Neural progenitor cell (in vitro differentiated cells): Measurements from ENCODE around the gene TSPAN1. TPM values are rescaled to one million over a fixed set of nuclear protein-coding genes. Genes with fewer than 3 reads are reported as not detected.

Experiments
- DNase-seq: peaks from one replicate; pipeline ENCODE4 v3.0.0-alpha.2; 2016; ENCODE audit warnings: low spot score
- H2AFZ ChIP-seq: fragments of 200-600 bp; sonication (generic); replicated peaks from 2 replicates; pipeline ENCODE4 v1.6.1; 2016; ENCODE audit warnings: antibody characterized with exemption
- H3F3A ChIP-seq: fragments of 200-600 bp; sonication (generic); 2 replicates; pipeline ENCODE4 v1.6.1; 2016; ENCODE audit warnings: antibody characterized with exemption, low read depth
- H3K27ac ChIP-seq: fragments of 200-600 bp; sonication (generic); 2 replicates; pipeline ENCODE4 v1.5.1; 2016; ENCODE audit warnings: mild to moderate bottlenecking
- H3K27me3 ChIP-seq: fragments of 200-600 bp; sonication (generic); 2 replicates; pipeline ENCODE4 v1.6.1; 2016; ENCODE audit warnings: mild to moderate bottlenecking, moderate library complexity
- H3K36me3 ChIP-seq: fragments of 200-600 bp; sonication (generic); 2 replicates; pipeline ENCODE4 v1.5.1; 2016
- H3K4me1 ChIP-seq: fragments of 200-600 bp; sonication (generic); 2 replicates; pipeline ENCODE4 v1.6.1; 2016; ENCODE audit warnings: mixed run types
- H3K4me2 ChIP-seq: fragments of 200-600 bp; sonication (generic); 2 replicates; pipeline ENCODE4 v1.6.1; 2016
- H3K4me3 ChIP-seq: fragments of 200-600 bp; sonication (generic); 2 replicates; pipeline ENCODE4 v1.5.1; 2016
- H3K79me2 ChIP-seq: fragments of 200-600 bp; sonication (generic); 2 replicates; pipeline ENCODE4 v1.6.1; 2016; ENCODE audit warnings: low read depth
- H3K9ac ChIP-seq: fragments of 200-600 bp; sonication (generic); 2 replicates; pipeline ENCODE4 v1.6.1; 2016
- H3K9me3 ChIP-seq: fragments of 200-600 bp; sonication (generic); 2 replicates; pipeline ENCODE4 v1.5.1; 2016; ENCODE audit warnings: low read depth
- H4K20me1 ChIP-seq: fragments of 200-600 bp; sonication (generic); 2 replicates; pipeline ENCODE4 v1.6.1; 2016; ENCODE audit warnings: low read depth
- H3K27ac Mint-ChIP-seq: 3 replicates; pipeline ENCODE4 v1.8.0; 2021; ENCODE audit warnings: mixed read lengths
- H3K27me3 Mint-ChIP-seq: 2 replicates; pipeline ENCODE4 v1.8.0; 2022; ENCODE audit warnings: low read depth, mild to moderate bottlenecking, inconsistent platforms, moderate library complexity, mixed read lengths; ENCODE audit not compliant: insufficient read depth
- H3K36me3 Mint-ChIP-seq: 3 replicates; pipeline ENCODE4 v1.8.0; 2021; ENCODE audit warnings: mixed read lengths
- H3K4me1 Mint-ChIP-seq: 3 replicates; pipeline ENCODE4 v1.8.0; 2021; ENCODE audit warnings: mixed read lengths
- H3K4me3 Mint-ChIP-seq: 3 replicates; pipeline ENCODE4 v1.8.0; 2021; ENCODE audit warnings: mild to moderate bottlenecking, moderate library complexity, mixed read lengths
- H3K9me3 Mint-ChIP-seq: 3 replicates; pipeline ENCODE4 v1.8.0; 2020; ENCODE audit warnings: mixed read lengths
- EZH2 ChIP-seq: fragments of 200-600 bp; sonication (generic); IDR thresholded peaks from 2 replicates; pipeline ENCODE4 v1.6.1; 2017; ENCODE audit warnings: antibody characterized with exemption, mild to moderate bottlenecking, moderate library complexity
- EZH2phosphoT487 ChIP-seq: fragments of 200-600 bp; sonication (generic); IDR thresholded peaks from 2 replicates; pipeline ENCODE4 v1.6.1; 2017; ENCODE audit warnings: antibody characterized with exemption
- total RNA-seq: library from RNA; depleted of rRNA; stranded (reverse); fragments of >200 nt; gene quantifications from 2 replicates; pipeline ENCODE4 v1.2.3, GENCODE V29; 2015; ENCODE audit warnings: low replicate concordance
- TF ChIP-seq, protein P1 (sequence below): fragments of 200-600 bp; sonication (generic); IDR thresholded peaks from 2 replicates; pipeline ENCODE4 v1.5.1; 2017; ENCODE audit warnings: antibody characterized with exemption, mild to moderate bottlenecking

TSPAN1 gene
- total RNA-seq, 1 donor from 2014 or later: not detected

DNA sequence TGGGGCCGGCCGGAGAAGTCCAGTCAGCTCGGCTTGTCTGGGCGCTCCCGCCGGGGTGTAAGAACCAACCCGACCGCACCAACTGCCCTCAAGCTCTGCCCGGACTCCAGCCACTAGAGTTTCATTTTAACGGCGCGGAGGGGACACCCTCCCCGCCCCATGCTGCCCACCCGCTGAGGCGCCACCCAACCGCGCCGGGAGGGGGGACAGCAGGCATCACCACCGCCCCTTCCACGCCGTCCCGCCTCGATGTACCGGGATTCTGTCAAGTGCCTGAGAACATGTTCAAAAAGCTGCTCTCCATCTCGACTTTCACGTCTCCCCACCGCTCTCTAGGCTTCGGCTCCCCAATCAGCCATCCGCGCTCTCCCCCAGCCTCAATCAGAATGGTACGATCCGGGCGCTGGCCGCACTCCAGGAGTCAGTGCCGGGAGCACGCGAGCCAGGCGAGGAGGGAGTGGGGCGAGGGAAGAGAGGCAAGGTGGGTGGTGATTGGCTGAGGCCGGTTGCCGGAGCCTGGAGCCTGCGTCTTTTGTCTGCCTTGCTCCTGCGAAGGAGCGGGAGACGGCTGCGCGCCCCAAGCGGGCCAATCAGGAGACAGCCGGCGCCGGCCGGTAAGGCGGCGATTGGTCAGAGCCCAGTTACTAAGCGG, 42.2 kb upstream of the TSPAN1 start, which contains the start of gene PIK3R3:
Gene PIK3R3, minus strand, starts transcription at position 101 of the 652 bp plus-strand sequence. CDS start 677 bp downstream, outside the sequence.
- H3K4me2 ChIP-seq: peak within 1 kb of the TSS; percentile 97
- peak within 1 kb of the TSS; percentile 98 for H3K9ac ChIP-seq
- H3K4me1 ChIP-seq: peaks cover 49% of the 10 kb centered on the region
- H3K27me3 ChIP-seq: no peaks in the 10 kb centered on the region
- H3K27me3 Mint-ChIP-seq: peaks cover 5% of the 10 kb centered on the region
- peak within 1 kb of the TSS; percentile 97 for H3K4me3 Mint-ChIP-seq
- peaks cover 37% of the 10 kb centered on the region for H4K20me1 ChIP-seq
- H3K4me3 ChIP-seq: peak within 1 kb of the TSS; percentile 95
- TF ChIP-seq, protein P1, sequence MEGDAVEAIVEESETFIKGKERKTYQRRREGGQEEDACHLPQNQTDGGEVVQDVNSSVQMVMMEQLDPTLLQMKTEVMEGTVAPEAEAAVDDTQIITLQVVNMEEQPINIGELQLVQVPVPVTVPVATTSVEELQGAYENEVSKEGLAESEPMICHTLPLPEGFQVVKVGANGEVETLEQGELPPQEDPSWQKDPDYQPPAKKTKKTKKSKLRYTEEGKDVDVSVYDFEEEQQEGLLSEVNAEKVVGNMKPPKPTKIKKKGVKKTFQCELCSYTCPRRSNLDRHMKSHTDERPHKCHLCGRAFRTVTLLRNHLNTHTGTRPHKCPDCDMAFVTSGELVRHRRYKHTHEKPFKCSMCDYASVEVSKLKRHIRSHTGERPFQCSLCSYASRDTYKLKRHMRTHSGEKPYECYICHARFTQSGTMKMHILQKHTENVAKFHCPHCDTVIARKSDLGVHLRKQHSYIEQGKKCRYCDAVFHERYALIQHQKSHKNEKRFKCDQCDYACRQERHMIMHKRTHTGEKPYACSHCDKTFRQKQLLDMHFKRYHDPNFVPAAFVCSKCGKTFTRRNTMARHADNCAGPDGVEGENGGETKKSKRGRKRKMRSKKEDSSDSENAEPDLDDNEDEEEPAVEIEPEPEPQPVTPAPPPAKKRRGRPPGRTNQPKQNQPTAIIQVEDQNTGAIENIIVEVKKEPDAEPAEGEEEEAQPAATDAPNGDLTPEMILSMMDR: no peak
- no peak for TF ChIP-seq EZH2
- peaks cover 51% of the 10 kb centered on the region for H3F3A ChIP-seq
- H3K9me3 ChIP-seq: no peaks in the 10 kb centered on the region
- H3K79me2 ChIP-seq: peaks cover 47% of the 10 kb centered on the region
- peak within 1 kb of the TSS; percentile 18 for H2AFZ ChIP-seq
- H3K27ac ChIP-seq: peak within 1 kb of the TSS; percentile 100
- H3K27ac Mint-ChIP-seq: peak within 1 kb of the TSS; percentile 100
- peaks cover 4% of the 10 kb centered on the region for H3K36me3 Mint-ChIP-seq
- H3K36me3 ChIP-seq: peaks cover 2% of the 10 kb centered on the region
- no peaks in the 10 kb centered on the region for H3K9me3 Mint-ChIP-seq
- DNase-seq: peak; percentile 100
- peaks cover 49% of the 10 kb centered on the region for H3K4me1 Mint-ChIP-seq

DNA sequence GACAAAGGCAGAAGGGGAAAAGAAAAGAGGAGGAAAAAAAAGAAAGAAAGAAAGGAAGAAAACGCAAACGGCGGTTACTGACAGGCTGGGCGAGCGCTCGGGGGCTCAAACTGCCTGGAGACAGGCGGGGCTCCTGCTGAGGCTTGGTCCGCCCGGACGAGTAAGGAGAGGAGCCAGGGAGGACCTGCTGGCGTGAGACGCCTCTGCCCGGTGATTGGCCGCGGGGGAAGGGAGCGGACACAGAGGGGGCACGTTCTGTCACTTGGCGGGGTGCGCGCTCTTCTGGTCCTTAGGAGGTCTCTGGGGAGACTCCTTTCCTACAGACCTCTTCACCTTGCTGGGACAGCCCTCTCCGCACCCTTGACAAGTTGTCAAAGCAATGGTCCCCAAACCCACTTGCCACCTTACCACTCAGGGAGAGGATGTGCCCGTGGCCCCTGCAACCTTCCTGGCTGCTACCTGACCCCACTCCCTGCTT, 41.7 kb upstream of the TSPAN1 start:
- H3K27me3 ChIP-seq: no peaks in the 10 kb centered on the region
- no peak for DNase-seq
- H4K20me1 ChIP-seq: peaks cover 31% of the 10 kb centered on the region
- peak overlapping the region; percentile 21 for H3K9ac ChIP-seq
- H3K27ac ChIP-seq: peak overlapping the region; percentile 100
- H3F3A ChIP-seq: peaks cover 55% of the 10 kb centered on the region
- no peak for TF ChIP-seq EZH2
- TF ChIP-seq EZH2phosphoT487: no peak
- TF ChIP-seq, protein P1: no peak
- Mint-ChIP-seq H3K4me3 (peak overlapping the region; percentile 97), H3K36me3 (no peaks in the 10 kb centered on the region), H3K27me3 (peaks cover 2% of the 10 kb centered on the region), H3K27ac (peak overlapping the region; percentile 100), H3K4me1 (peaks cover 49% of the 10 kb centered on the region), H3K9me3 (no peaks in the 10 kb centered on the region)
- H3K36me3 ChIP-seq: no peaks in the 10 kb centered on the region
- H3K4me3 ChIP-seq: peak overlapping the region; percentile 95
- peaks cover 41% of the 10 kb centered on the region for H3K79me2 ChIP-seq
- no peaks in the 10 kb centered on the region for H3K9me3 ChIP-seq
- peak overlapping the region; percentile 83 for H3K4me2 ChIP-seq
- H2AFZ ChIP-seq: peak overlapping the region; percentile 18
- H3K4me1 ChIP-seq: peaks cover 51% of the 10 kb centered on the region

DNA sequence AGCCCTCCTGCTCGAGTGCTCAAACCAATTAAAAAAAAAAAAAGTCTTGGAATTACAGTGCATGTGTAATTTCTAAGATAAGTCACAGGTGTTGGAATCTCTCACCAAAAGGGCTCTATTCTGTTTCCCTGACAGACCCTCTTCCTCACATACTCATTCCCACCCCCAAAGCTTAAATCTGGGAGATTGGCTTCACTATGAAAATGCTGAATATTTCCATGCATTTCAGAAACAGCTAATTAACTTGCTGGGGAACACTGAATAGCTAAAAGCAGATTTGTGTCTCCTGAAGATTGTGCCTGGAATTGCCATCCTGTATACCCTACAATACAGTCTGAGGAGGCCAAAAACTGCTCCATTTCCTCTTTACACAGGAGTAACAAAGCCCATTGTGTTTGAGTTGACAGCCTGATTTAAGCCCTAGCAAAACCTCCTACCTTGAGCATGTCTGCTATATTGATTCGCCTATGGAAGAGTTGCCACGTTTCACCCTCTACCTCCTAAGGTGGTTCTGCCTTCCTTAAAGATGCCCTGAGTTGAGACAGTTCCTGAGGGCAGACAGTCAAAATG, 41.0 kb upstream of the TSPAN1 start:
- TF ChIP-seq EZH2 (no peak), EZH2phosphoT487 (no peak)
- TF ChIP-seq, protein P1: no peak
- DNase-seq: peak; percentile 62
- Histone ChIP-seq H3K36me3 (no peaks in the 10 kb centered on the region), H3K27me3 (no peaks in the 10 kb centered on the region), H3K4me1 (peaks cover 50% of the 10 kb centered on the region), H3F3A (peaks cover 55% of the 10 kb centered on the region), H3K9ac (peak overlapping the region; percentile 21), H4K20me1 (peaks cover 24% of the 10 kb centered on the region), H3K4me2 (peak overlapping the region; percentile 83), H3K27ac (peak overlapping the region; percentile 100), H2AFZ (peak overlapping the region; percentile 18), H3K79me2 (peaks cover 35% of the 10 kb centered on the region), H3K9me3 (no peaks in the 10 kb centered on the region), H3K4me3 (peak overlapping the region; percentile 95)
- peaks cover 2% of the 10 kb centered on the region for H3K27me3 Mint-ChIP-seq
- H3K4me1 Mint-ChIP-seq: peaks cover 47% of the 10 kb centered on the region
- H3K9me3 Mint-ChIP-seq: no peaks in the 10 kb centered on the region
- peak overlapping the region; percentile 100 for H3K27ac Mint-ChIP-seq
- H3K36me3 Mint-ChIP-seq: no peaks in the 10 kb centered on the region
- peak overlapping the region; percentile 97 for H3K4me3 Mint-ChIP-seq
